ENCODE results near the gene CDK5.

DNA sequence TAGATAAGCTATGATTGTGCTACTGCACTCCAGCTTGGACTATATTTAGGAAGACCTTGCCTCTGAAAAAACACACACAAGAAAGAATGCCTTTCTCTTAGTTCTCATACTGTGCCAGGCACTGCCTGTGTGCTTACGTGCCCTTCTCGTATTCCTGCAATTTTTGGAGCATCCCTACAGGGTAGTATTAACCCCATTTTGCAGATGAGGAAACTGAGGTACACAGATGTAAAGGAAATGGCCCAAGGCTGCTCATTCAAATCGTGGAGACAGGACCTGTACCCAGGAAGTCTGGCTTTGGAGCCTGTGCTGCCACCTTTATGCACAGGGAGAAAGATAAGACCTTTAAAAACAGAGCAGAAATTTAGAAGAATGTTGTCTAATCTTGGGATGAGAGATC lies 45.3 kb upstream of the CDK5 start:
- TF ChIP-seq POLR2A (IDR thresholded peaks at IDR 0.05; ENCODE audit: low read length) (no peak), GATA1 (IDR thresholded peaks at IDR 0.05; ENCODE audit: low read depth, low read length) (no peak)

Measured in erythroblast (primary cell).